SIG-M5 (cell line): Measurements from ENCODE around the gene NPNT.

Source experiments
- DNase-seq: peaks from one replicate; lab custom pipeline; 2025; lab: John Stamatoyannopoulos, UW

Gene NPNT

GRCh38 chr4:105917171-105917685 lies 22.0 kb downstream of the NPNT start:
- DNase-seq: no peak

- DNase-seq: no peak
Measured at GRCh38 chr4:105921301-105921700, 26.0 kb downstream of the NPNT start.

DNA sequence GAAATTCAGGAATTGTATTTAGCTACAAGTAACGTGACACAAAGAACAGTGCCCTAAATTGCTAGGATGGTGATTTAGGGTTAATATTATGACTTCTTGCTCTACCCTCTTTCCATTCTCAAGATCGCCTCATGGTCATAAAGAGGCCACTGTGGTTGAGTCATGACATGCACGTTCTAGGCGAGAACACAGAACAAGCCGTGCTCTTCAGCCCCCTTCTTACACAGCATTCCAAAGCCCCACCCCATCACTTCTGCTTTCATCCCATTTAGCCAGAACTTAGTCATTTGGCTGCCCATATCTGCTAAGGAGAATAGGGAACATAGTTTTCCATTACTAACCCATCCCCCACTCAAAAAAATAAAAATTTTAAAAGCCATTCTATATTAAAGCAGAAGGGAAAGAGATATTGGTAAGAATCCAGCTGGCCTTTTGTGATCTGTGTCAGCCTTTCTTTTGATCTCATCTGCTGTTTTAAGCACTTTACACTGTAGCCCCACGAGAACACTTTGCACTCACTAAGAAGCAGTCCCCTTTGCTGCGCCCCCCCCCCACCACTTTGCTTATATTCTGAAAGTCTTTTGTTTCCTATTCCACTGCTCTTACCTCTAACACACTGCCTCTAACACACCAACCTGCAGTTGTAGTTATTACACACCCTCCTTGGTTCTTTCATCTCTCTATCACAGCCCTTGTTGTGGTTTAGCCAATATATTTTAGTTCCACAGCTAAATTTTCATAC lies 28.4 kb downstream of the NPNT start:
- no peak for DNase-seq

- DNase-seq: no peak
Measured at GRCh38 chr4:105924341-105924740, 29.1 kb downstream of the NPNT start.

- DNase-seq: no peak
Measured at GRCh38 chr4:105930698-105931097, 35.4 kb downstream of the NPNT start.

DNA sequence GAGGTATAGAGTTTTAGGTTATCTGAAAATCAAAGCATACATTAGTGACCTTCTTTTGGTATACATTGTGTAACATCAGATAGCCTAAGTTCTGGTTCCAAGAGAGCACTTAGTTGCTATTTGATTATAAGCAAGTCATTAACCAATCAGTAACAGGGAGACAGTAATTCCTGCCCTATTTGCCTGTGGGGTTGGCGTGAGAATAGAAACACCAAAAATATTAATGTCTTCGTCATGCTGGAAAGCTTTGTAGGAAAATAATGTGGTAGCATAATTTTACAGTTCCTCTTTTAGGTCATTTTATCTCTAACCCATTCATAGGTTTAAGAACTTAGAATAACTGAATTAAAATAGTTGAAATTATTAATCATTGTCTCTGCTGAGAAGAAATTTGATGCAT lies 37.8 kb downstream of the NPNT start:
- no peak for DNase-seq

DNA sequence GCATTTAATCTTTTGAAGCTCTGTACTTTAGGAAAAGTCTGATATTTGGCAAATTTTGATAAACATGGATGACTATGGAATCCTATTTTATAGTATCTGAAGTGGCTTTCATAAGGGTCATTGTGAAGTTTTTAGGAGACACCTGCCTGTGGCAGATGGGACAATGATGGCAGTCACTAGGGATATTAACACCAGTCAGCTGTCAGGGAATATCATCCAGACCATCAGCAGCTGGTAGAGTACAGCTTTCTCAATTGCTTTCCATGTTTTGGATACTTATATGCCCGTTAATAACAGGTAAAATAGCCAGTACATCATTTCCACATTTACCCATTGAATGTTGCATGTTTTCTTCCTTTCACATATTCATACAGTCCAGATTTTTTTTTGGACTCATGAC lies 39.1 kb downstream of the NPNT start:
- DNase-seq: no peak

GRCh38 chr4:105936901-105937300 lies 41.6 kb downstream of the NPNT start:
- DNase-seq: no peak

DNA sequence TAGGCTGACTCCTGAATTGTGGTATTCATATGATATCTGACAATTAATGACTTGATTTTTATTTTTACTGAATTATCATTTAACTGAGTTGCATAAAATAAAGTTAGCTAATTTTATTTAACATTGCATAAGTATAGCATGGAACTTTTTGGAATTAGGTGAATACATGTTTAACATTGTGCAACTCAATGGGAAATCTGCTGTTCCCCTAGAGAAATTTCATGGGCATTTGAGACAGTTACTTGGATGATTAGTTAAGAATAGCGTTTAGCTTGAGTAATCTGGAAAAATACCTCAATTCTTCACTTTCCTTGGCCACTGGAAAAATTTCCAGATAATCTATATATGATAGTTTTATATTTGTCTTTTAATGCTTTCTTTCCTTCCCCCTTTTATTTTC lies 42.5 kb downstream of the NPNT start:
- DNase-seq: no peak

GRCh38 chr4:105943234-105943633 lies 48.0 kb downstream of the NPNT start:
- DNase-seq: no peak

- no peak for DNase-seq
Measured at GRCh38 chr4:105944540-105944939, 49.3 kb downstream of the NPNT start.

GRCh38 chr4:105946771-105947170 lies 51.5 kb downstream of the NPNT start:
- no peak for DNase-seq

DNA sequence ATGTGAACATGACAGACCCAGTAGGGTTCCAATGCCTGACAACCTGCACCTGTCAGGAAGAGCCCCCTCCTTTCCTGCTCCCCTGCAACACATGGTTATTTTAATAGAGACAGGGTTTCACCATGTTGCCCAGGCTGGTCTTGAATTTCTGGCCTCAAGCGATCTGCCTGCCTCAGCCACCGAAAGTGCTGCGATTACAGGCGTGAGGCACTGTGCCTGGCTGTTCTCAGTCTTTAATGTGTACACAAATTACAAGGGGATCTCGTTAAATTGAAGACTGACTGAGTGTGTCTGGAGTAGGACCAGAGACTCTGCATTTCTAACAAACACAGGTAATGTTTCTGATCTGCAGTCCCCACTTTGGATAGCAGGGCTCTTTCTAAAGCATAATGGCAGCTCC lies 55.4 kb downstream of the NPNT start:
- DNase-seq: no peak

DNA sequence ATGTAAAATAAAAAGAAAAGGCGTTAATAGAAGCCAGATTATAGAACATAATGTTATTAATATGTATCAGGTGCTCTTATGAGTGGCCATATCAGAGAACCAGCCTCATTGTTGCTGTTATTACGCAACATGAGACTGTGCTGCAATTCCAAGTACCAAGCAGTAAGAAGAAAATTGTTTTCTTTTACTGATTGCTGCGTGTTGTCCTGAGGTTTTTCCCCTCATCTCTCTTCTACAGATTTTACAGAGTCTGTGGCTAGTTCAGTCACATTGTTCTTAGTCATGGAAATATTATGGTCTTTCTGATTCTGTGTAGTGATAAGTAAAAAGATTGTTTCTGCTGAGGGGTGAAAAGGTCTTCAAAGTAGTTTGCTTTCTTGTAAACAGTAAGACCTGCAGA lies 55.9 kb downstream of the NPNT start:
- DNase-seq: no peak

GRCh38 chr4:105952591-105952990 lies 57.3 kb downstream of the NPNT start:
- no peak for DNase-seq

DNA sequence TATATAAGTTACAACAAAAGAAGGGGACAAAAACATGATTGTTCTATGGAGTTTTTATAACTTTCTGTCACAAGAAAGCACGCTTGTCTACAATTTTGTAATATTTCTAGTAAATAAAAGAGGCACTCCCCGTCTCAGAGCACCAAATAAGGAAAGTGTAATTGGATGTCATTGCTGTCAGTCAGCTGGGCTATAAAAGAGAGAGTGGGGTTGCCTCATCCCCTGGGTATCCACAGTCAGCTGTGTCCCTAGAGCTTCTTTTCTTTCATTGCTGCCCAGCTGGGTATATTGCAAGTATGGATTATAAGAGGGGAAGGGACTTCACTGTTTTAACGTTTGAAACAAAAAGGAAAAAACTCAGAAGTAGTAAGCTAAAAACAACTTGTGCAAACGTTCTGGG lies 61.3 kb downstream of the NPNT start:
- DNase-seq: no peak

GRCh38 chr4:105957680-105958079 lies 62.4 kb downstream of the NPNT start:
- DNase-seq: no peak

DNA sequence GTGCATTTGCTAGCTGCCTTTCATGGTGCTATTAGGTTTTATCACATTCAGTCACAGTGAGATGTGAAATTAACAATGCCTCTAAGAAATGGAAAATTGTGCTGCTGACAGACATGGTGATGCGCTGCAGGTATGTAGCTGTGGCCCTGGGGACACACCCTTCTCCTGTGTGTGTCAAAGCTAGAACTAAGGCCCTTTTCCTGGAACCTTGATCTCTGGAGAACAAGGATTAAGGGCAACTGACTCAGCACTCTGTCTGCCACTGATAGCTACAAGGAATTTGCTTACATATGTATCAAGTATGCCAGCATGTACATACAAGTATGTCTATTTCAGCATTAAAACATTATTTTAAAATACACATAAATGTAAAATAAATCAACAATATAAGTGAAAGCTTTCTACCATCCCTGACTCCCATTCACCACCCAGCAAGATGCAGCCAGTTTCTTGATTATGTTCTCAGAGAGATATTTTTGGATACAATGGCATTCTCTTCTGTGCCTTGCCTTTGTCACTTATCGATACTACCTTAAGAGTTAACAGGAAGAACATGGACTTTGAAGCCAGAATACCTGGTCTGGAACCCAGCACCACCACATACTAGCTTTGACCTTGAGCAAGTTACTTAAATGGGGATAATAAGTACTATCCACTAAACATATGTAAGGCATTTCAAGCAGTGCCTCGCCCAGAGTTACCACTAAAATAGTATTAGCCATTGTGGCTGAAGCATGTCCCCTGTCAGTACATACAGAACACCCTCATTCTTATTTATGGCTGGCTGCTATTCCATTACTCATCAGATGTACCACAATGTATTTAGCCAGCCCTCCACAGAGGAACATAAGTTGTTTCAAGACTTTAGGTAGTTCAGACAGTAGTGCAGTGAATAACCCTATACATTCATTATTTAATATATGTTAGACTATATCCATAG lies 68.5 kb downstream of the NPNT start:
- no peak for DNase-seq

GRCh38 chr4:105965183-105965800 lies 70.0 kb downstream of the NPNT start:
- DNase-seq: no peak

DNA sequence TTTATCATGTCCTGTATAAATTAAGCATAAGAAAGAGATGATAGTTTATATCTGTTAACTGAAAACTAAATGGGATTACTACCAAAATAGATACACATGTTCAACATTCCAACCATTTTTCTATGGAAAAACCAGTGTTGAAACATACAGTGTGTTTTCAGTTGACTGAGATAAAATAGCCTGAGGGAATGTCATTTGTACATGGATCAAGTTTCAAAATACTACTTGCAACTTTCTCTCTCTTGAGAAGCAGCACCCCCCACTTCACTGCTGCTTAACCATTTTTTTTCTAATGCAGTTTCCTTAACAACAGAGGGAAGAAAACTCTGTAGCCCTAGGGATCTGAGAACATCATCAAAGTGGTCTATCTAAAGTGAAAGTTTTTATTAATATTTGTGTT lies 70.8 kb downstream of the NPNT start:
- no peak for DNase-seq

GRCh38 chr4:105967058-105967658 lies 71.9 kb downstream of the NPNT start:
- DNase-seq: no peak

DNA sequence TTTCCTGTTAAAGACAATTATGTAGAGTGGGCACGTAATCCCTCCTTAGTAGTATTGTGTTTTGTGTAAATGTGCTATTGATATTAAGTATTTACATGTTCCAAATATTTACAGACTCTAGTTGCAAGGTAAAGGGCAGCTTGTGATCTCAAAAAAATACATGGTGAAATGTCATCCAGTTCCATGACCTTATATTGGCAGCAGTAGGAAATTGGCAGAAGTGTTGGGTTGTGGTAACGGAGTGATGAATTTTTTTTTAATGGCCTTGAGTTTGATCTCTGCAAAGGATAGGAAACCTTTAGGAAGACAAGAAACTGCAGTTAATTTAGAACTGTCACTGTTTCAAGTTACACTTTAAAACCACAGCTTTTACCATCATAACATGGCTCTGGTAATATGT lies 74.3 kb downstream of the NPNT start:
- no peak for DNase-seq
